GM19099 (cell line): ENCODE measurements around the gene CHRM4.

ENCODE experiments used
- POLR2A ChIP-seq: IDR thresholded peaks from 3 replicates; pipeline ENCODE4 v1.6.1; 2011; ENCODE audit warnings: low read depth; ENCODE audit not compliant: insufficient read length; ENCODE audit errors: extremely low read depth

Gene CHRM4

DNA sequence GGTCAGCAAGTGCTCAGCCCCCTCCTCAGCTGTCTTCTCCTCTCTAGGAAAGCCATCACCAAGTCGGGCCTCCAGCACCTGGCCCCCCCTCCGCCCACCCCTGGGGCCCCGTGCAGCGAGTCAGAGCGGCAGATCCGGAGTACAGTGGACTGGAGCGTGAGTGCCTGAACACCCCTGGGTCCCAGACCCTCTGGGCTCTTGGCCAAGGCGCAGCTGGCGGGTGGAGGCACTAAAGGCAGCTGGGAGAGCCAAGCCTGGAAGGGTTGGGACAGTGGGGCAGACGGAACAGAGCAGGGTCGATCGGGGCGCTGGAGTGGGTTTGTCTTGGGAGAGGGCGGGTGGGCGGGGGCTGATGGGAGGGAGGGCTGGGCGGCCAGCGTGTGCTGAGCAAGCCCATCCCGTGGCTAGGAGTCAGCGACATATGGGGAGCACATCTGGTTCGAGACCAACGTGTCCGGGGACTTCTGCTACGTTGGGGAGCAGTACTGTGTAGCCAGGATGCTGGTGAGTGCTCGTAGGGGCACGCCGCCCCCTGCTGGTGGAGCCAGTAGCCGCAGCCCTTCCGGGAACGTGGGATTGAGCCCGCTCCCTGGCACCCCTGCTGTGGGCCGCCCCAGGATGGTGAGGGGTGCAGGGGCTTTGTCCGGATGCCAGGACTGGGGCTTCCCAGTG is 24.2 kb downstream of the CHRM4 start:
- no peak for TF ChIP-seq POLR2A

DNA sequence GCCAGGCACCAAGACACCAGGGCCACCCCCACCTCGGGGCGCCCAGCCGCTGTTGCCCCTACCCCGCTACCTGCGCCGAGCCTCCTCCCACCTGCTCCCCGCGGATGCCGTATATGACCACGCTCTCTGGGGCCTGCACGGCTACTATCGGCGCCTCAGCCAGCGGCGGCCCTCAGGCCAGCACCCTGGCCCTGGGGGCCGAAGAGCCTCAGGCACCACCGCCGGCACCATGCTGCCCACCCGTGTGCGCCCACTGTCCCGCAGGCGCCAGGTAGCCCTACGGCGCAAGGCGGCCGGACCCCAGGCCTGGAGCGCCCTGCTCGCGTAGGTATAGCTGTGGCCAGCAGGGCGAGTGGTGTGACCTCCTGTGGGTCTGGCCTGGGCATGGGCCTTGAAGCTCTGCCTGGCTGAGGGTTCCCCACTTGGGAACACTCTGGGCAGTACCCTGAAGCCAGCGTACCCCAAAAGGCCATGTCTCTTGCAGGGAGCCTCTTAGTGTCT is 24.9 kb downstream of the CHRM4 start:
- no peak for TF ChIP-seq POLR2A

DNA sequence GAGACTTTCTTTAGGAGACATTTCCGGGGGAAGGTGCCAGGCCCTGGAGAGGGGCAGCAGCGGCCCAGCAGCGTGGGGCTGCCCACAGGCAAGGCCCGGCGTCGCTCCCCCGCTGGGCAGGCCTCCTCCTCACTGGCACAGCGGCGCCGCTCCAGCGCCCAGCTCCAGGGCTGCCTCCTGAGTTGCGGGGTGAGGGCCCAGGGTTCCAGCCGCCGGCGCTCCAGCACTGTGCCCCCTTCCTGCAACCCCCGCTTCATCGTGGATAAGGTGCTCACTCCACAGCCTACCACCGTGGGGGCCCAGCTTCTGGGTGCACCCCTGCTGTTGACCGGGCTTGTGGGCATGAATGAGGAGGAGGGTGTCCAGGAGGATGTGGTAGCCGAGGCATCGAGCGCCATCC is 25.3 kb downstream of the CHRM4 start:
- TF ChIP-seq POLR2A, result no peak

DNA sequence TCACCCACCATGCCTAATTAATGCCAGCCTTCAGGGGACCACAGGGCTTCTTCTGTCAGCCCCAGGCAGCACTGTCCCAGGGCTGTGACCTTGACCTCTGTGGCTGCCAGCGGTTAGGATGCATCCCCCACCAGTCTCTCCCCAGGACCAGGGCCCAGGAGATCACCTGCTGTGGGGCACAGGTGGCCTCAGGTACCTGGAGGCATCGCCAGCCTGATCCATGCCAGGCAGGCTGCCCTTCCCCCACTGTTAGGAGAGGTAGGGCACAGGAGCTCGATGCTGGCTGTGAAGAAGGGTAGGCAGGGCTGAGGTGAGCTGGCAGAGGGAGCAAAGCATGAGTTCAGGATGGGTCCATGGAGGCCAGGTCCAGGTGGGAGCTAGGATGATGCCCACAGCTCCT is 26.8 kb downstream of the CHRM4 start:
- no peak for TF ChIP-seq POLR2A

DNA sequence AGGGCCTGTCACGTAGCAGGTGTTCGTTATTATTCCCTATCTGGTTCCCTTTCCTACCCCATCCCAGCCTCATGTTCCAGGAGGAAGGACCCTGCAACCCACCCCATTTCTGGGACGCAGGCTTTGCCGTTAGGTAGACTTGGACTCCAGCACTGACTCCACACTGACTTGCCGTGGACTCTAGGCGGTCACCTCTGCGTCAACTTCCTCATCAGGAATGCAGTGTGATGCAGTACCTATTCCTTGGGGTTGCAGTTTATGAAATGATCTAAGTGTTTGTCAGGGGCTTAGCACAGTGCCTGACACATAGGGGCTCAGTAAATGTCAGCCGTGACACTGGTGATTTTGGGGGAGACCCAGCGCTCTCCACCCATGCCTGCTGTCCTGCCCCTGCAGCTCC is 27.5 kb downstream of the CHRM4 start:
- TF ChIP-seq POLR2A, result no peak

DNA sequence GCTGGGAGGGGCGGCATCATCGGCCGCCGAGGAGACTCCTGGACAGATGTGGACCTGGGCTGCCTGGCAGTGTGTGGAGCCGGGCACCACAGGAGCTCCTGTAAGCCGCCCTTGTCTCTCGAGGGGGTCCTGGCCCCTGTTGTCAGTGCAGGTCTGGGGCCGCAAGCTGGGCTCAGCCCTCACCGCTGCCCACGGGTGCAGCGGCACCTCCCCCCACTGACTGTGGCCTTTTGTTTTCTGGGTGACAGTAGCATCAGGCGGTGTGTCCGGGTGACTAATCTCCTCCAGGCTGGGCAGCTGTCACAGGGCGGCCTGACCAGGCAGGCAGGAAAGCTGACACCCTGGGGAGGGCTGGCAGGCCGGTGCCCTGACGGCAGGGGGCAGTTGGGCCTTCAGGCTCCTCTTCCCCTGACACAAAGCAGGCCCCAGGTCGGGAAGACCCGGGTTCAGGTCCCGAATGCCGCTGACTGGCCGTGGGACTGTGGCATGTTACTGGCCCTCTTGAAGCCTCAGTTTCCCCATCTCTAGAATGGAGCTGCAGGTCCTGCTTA is 28.0 kb downstream of the CHRM4 start:
- no peak for TF ChIP-seq POLR2A

DNA sequence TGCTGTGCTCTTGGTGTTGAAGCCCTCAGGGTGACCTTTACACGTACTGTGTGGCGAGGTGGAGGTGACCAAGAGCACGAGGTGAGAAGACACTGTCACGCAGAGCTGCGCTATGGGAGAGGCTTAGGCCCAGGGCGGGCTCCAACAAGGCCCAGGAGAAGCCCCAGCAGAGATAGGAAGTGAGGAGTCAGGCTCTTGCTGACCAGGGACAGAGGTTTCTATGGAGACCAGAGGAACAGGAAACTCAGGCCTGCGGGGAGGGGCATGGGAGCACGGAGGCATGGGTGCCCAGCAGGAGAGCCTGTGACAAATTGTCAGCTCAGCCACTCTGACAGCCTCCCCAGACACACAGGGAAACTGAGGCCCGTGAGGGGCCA is 28.6 kb downstream of the CHRM4 start:
- TF ChIP-seq POLR2A, result no peak

DNA sequence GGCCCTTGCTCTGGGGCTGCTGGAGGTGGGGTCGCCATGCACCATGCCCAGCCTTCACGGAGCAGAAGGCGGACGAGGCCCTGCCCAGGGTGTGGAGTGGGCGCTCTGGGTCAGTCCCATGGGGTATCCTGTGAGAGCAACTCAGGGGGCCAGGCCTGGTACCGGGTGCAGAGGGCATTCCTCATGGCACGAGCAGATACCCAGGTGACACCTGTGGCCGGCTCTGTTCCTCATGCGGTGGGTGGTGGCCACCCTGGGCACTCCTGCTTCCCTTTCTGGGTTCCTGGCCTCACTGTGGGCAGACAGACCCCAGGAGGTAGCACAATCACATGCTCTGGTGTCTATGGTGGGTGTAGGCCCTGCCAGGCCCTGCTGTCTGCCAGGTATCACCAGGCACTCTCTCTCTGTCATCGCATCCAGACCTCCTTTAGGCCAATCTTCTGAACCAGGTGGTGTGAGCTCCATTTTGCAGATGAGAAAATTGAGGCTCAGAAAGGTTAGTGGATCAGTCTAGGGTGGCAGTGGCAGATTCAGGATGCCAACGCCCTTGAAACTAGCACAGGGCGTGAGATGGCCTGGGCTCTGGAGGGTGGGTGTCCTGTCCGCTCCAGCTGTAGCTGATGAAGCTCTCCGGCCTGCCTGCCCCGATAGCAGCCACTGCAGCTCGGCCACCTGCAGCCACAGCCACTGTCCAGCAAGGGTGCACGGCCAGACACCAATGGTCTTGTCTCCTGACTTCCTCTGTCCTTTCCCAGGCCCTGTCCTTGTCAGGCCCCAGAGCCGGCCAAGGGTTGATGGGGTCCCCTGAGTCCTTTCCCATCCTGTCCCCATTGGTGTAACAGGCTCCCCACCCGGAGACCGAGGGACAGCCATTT is 29.2 kb downstream of the CHRM4 start:
- TF ChIP-seq POLR2A, result no peak

DNA sequence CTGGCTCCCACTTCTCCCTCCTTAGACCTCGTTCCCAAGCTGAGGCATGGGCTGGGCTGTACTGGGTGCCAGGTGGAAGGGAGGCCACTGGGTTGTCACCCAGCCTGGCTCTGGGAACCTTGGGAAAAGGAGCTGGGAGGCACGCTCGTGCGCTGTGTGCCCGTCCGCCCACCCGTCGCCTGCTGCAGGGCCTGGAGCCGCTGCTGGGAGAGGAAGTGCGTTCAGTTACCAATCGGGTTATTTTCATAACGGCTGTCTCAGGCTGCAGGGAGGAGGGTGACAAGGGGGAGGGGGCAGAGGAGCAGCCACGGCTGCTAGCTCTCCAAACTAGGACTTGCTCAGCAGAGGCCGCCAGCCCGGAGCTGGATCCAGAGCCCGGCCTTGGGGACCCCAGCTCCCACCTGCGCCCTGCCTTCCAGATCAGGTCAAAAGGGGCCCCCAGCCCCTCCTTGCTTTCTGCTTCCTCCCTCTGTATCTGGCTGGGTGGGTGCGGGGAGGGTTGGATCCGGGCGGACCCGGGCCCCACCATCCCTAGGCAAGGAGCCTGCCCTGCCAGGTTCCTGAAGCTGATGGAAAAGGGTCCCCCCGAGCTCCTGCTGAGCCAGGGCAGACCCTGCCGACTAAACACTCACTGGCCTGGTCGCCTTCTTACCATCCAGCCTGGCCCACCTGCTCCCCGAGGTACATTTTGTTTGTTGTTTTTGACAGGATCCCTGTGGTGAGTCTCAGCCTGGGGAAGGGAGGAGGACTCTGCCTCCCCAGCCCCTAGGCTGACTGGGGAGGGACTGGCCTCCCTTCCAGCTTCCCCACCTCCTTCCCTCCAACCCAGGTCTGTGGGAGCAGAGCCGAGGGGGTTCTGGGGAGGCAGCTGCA is 30.1 kb downstream of the CHRM4 start:
- TF ChIP-seq POLR2A, result peak; percentile 68

DNA sequence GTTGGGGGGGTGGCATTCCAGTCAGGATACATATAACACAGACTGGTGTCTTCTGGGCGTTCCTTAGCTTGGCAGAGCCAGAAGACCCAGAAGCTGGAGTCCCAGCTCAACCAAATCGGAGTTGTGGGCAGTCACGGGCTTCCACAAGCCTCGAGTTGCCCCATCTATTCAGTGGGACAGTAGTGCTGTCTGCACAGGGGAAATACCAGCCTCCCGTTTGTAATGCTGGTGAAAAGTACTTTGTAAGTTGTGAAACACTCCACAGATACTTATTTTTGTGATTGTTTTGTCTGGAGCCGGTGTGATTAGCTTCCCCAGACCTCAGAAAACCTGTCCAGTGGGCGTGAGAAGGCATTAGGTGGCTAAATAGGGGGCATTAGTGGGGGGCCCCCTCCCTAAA is 30.7 kb downstream of the CHRM4 start:
- no peak for TF ChIP-seq POLR2A

DNA sequence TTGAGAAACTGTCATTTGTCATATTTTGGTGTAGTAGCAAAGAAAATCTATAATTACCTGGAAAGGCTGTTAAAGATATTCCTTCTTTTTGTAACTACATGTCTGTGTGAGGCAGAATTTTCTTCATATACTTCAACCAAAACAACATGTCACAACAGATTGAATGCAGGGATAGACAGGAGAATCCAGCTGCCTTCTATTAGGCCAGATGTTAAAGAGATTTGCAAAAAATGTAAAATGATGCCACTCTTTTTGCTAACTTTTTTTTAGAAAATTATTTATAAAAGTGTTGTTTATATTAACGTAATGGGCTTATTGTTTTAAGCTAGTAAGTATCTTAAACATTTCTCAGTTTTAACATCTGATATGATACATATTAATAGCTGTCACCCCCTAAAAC is 31.6 kb downstream of the CHRM4 start:
- no peak for TF ChIP-seq POLR2A

DNA sequence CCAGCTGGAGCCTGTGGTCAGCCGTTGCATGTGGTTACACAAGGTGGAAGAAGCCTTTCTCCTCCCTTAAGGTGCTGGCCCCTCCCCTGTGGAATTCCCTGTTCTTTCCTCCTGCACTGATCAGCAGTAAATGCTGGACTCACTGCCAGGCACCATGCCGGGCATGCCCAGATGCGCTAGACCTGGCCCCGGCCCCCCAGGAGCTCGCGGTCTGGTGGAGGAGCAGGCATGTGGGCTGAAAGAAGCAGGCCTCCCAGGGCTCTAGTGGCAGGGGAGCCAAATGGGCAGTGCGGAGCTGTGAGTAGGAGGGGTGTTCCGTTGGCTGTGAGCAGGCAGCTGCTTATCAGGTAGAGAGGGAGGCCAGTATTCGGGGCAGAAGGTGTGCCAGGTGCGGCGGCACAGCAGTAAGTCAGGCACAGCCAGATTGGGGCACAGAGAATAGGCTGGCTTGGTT is 34.1 kb downstream of the CHRM4 start:
- no peak for TF ChIP-seq POLR2A

DNA sequence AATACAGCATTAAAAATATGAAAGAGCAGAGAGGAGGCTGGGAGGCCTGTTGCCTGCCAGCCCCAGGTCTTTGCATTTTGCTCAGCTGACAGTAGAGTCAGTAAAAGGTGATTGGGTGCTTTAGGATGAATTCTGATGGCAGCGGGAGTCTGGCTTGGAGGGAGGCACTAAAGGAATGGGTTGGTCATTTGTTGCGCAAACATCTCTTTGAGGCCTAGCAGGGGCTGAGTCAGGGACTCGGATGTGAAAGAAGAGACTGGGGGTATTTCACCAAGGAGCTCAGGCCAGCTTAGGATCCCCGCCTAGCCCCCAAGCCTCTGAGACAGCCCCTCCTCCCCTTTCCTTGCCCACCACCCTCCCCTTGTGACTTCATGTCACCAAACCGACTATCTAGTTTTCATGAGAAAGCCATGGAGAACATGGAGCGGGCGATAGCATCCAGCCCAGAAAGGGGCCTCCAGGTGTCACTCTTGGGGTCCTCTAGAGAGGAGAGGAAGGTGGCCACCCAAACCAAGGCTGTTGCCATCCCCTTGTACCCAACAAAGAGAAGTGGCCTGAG is 34.6 kb downstream of the CHRM4 start:
- no peak for TF ChIP-seq POLR2A

DNA sequence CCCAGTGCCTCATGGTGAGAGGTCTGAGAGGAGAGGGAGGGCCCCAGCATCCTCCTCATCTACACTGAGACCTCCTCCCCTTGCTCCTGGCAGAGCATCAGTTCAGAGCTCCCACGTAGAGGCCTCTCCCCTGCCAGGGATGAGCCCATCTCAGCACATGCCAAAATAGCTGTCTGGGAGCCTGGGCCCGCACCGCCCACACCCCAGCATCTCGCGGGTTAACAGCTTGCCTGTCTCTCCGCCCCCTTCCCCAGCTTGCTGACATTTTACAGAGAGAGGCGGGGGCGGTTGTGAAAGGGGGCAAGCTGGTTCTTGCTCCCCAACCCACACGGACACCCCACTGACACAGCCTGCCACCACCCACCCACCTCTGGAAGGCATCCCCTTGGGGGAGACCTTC is 37.9 kb downstream of the CHRM4 start:
- no peak for TF ChIP-seq POLR2A
